SU-DHL-6 (cell line): Measurements from ENCODE around the gene RFFL.

Source experiments
- EZH2phosphoT487 ChIP-seq: fragments of 200-600 bp; sonication (generic), shearing (Covaris generic); conservative IDR thresholded peaks from 2 replicates; pipeline ENCODE4 v1.6.1; 2018; ENCODE audit warnings: mild to moderate bottlenecking, antibody characterized with exemption, low read length, moderate library complexity, mixed read lengths
- TF ChIP-seq, protein P1 (sequence below): fragments of 200-600 bp; sonication (generic); IDR thresholded peaks from one replicate; pipeline ENCODE4 v1.5.1; 2017; ENCODE audit warnings: antibody characterized with exemption, mild to moderate bottlenecking, low read length, moderate library complexity; ENCODE audit not compliant: insufficient read depth, poor library complexity, severe bottlenecking

DNA sequence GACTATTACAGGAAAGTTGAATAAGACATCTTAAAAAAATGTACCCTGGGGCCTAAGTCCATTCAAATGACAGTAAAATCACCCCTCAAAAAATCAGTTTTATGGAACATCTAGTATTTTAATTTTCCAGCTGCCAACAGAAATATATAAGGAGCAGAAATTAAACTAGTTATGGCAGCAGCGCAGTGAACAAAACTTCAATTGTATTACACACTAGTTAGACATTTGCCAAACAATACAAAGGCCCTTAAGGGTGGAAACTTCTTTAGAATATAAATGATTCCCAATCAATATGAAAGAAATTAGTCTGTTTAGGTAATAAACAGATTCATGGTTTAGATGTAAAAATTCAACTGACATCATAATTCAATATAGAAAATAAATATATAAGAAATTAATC, 18.1 kb upstream of the RFFL start:
- no peak for TF ChIP-seq EZH2phosphoT487
- TF ChIP-seq, protein P1, sequence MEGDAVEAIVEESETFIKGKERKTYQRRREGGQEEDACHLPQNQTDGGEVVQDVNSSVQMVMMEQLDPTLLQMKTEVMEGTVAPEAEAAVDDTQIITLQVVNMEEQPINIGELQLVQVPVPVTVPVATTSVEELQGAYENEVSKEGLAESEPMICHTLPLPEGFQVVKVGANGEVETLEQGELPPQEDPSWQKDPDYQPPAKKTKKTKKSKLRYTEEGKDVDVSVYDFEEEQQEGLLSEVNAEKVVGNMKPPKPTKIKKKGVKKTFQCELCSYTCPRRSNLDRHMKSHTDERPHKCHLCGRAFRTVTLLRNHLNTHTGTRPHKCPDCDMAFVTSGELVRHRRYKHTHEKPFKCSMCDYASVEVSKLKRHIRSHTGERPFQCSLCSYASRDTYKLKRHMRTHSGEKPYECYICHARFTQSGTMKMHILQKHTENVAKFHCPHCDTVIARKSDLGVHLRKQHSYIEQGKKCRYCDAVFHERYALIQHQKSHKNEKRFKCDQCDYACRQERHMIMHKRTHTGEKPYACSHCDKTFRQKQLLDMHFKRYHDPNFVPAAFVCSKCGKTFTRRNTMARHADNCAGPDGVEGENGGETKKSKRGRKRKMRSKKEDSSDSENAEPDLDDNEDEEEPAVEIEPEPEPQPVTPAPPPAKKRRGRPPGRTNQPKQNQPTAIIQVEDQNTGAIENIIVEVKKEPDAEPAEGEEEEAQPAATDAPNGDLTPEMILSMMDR = no peak
